Mucosa of descending colon (tissue), 3 donors: ENCODE results near the gene PPM1G. TPM values are rescaled to one million over a fixed set of nuclear protein-coding genes. Genes with fewer than 3 reads are reported as not detected.

Experiments
- ATAC-seq: fragments of 200-7000 bp; cut with Tn5 transposase; one replicate; pipeline ENCODE4 v1.9.1; 2020; ENCODE audit warnings: mild to moderate bottlenecking, moderate library complexity
- DNase-seq, 3 donors: peaks; one replicate each; pipeline ENCODE4 v3.0.0-alpha.2; 2020
- H3K36me3 ChIP-seq: fragments of 200-600 bp; one replicate; pipeline ENCODE4 v1.8.0; 2021; ENCODE audit warnings: low read depth, mild to moderate bottlenecking
- H3K4me1 ChIP-seq: fragments of 200-600 bp; one replicate; pipeline ENCODE4 v1.8.0; 2021; ENCODE audit warnings: low read depth, mild to moderate bottlenecking
- H3K4me3 ChIP-seq: fragments of 200-600 bp; one replicate; pipeline ENCODE4 v1.8.0; 2021; ENCODE audit warnings: mild to moderate bottlenecking
- H3K9me3 ChIP-seq: fragments of 200-600 bp; one replicate; pipeline ENCODE4 v1.8.0; 2021; ENCODE audit warnings: mild to moderate bottlenecking
- CTCF ChIP-seq: fragments of 200-600 bp; IDR thresholded peaks from one replicate; pipeline ENCODE4 v1.8.0; 2022; ENCODE audit warnings: antibody characterized with exemption, mild to moderate bottlenecking
- intact Hi-C, 2 donors: fragments of 100-400 bp; cut with DNase I in 1 of 2; cut with micrococcal nuclease in 1 of 2; formaldehyde crosslinking; loops; one replicate each; pipeline versions ENCODE4 v1.11.0 to v1.11.1; 2022; cut with DNase I, micrococcal nuclease
- total RNA-seq, 3 donors: library from RNA; stranded (reverse); fragmentation: NEBNext Ultra II Directional in 2 of 3; extraction: Animal tissue kit (Norgen Biotek cat#: 25700) in 2 of 3; gene quantifications; one replicate each; pipeline versions ENCODE4 v1.2.1 to v1.2.4, GENCODE V29; 2021 to 2023
- donor health status: DM: no; HTN: no; CAD: no; lungs with moderate emphysema.
- donor health status: DM: no; HTN: no; CAD: no.
- donor health status: DM: no; HTN: yes; CAD: no.

The PPM1G gene
- total RNA-seq, 3 donors from 2014 or later: 53.4 to 64.1 (median 59.6) TPM

GRCh38 chr2:27445615-27446014 lies 36.2 kb upstream of the PPM1G start:
- no peaks in the 10 kb centered on the region for H3K36me3 ChIP-seq
- intact Hi-C loops: no loop called here
- ATAC-seq (peak; percentile 50), DNase-seq (peak in 2 of 3 donors; percentile 41 to 44)
- no peaks in the 10 kb centered on the region for H3K9me3 ChIP-seq
- no peak for TF ChIP-seq CTCF
- no peak overlapping the region for H3K4me3 ChIP-seq
- H3K4me1 ChIP-seq: peaks cover 27% of the 10 kb centered on the region

- TF ChIP-seq CTCF: no peak
- Histone ChIP-seq H3K4me3 (no peak overlapping the region), H3K4me1 (peaks cover 27% of the 10 kb centered on the region), H3K9me3 (no peaks in the 10 kb centered on the region), H3K36me3 (no peaks in the 10 kb centered on the region)
- intact Hi-C loops: no loop called here
- ATAC-seq (no peak), DNase-seq (no peak)
Measured at GRCh38 chr2:27445155-27445554, 35.8 kb upstream of the PPM1G start.

- ATAC-seq (peak; percentile 32), DNase-seq (peak; percentile 48 to 62 (median 61))
- Histone ChIP-seq H3K9me3 (no peaks in the 10 kb centered on the region), H3K36me3 (no peaks in the 10 kb centered on the region), H3K4me1 (peaks cover 27% of the 10 kb centered on the region), H3K4me3 (no peak overlapping the region)
- TF ChIP-seq CTCF: no peak
- intact Hi-C loops: no loop called here
Measured at GRCh38 chr2:27442920-27443282, 33.5 kb upstream of the PPM1G start.

- intact Hi-C loops: no loop called here
- DNase-seq (peak; percentile 85 to 90 (median 87)), ATAC-seq (peak; percentile 88)
- no peaks in the 10 kb centered on the region for H3K9me3 ChIP-seq
- no peaks in the 10 kb centered on the region for H3K36me3 ChIP-seq
- peak within 1 kb of the TSS; percentile 11 for H3K4me3 ChIP-seq
- peak; percentile 35 for TF ChIP-seq CTCF
- peaks cover 27% of the 10 kb centered on the region for H3K4me1 ChIP-seq
Measured at GRCh38 chr2:27441958-27442919, 32.8 kb upstream of the PPM1G start, which contains the start of gene KRTCAP3. KRTCAP3 (plus strand) TSS chr2:27442381; CDS start chr2:27442413, 32 bp downstream.

GRCh38 chr2:27441226-27441926 lies 32.0 kb upstream of the PPM1G start:
- intact Hi-C loops: no loop called here
- no peak for DNase-seq
- H3K36me3 ChIP-seq: no peaks in the 10 kb centered on the region

More at GRCh38 chr2:27441226-27441926, 32.0 kb upstream of the PPM1G start:
- peaks cover 27% of the 10 kb centered on the region for H3K4me1 ChIP-seq
- ATAC-seq: no peak
- no peak for TF ChIP-seq CTCF
- no peaks in the 10 kb centered on the region for H3K9me3 ChIP-seq
- no peak overlapping the region for H3K4me3 ChIP-seq
